DLD1 (cell line): Measurements from ENCODE around the gene ANAPC5.

ENCODE experiments used
- in situ Hi-C: cut with HindIII; loops from 2 replicates; pipeline ENCODE4 v1.10.0; 2017; ENCODE audit warnings: low sequenced_read_pairs

ANAPC5 gene

DNA sequence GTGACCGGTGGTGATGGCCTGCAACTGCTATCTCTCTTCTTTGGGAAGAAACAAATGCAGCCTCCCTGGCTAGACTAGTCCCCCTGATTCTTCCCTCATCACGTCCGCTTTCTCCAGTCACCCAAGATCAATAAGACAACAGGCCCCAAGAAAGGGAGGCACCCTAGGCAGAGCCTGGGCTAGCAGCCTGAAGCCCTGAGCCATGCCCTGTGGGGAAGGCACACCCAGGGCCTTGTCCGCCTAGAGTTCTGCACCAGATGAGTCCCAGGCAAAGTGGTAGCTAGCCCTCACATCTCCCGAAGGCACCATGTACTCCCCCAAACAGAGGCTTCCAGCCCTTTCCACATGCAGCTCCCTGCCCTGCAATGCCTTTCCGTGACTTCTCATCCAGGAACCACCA lies 90.8 kb downstream of the ANAPC5 start:
- in situ Hi-C loops: no loop called here

DNA sequence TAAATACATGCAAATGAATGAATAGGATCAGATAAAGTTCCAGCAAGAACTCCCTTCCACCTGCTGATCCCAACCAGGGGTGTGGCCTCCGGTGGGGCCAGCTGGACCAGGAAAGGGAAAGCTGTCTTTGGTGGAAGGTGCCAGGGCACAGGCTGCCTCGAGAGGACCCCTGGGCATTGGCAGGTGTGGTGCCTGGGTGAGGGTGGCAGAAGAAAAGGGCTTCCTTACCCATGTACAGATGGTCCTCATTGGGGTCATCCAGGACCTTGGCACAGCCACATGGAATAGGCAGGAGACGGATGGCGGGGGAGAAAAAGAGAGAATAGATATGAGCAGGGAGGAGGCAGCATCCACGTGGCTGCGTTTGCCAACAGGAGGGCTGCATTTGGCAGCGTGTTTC lies 92.1 kb downstream of the ANAPC5 start:
- in situ Hi-C loops: no loop called here

DNA sequence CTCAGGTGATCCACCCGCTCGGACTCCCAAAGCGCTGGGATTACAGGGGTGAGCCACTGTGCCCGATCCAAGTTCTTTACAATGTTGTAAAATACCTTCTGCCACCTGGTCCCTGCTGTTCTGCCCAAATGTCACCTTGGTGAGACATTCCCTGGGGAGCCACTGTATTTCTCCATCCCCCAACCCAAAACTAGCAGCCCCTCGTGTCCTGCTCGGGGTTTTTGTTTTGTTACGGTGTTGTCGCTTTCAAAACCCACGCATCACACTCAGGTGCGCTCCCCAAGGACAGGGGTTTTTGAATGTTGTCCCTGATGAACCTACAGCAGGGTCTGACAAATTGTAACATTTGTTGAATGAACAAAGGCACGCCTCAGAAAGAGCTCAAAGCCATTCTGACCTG lies 93.1 kb downstream of the ANAPC5 start:
- in situ Hi-C loops: no loop called here
